Heart right ventricle (tissue), 16 donors: ENCODE measurements around the gene HMSD. TPM values are rescaled to one million over a fixed set of nuclear protein-coding genes. Genes with fewer than 3 reads are reported as not detected.

ENCODE experiments used
- ATAC-seq, 8 donors: fragments of 200-7000 bp; cut with Tn5 transposase; one replicate each; pipeline ENCODE4 v1.9.1; 2020; ENCODE audit warnings: mild to moderate bottlenecking in 8 of 8, moderate library complexity in 8 of 8, moderate number of reproducible peaks in 1 of 8
- DNase-seq, 2 donors: peaks; one replicate each; pipeline ENCODE4 v3.0.0-alpha.2; 2020
- H3K27ac ChIP-seq, 10 donors: fragments of 200-600 bp; sonication (generic) in 2 of 10; one replicate each; pipeline versions ENCODE4 v1.5.0 to v1.8.0; 2020 to 2022; ENCODE audit warnings: mild to moderate bottlenecking in 3 of 10
- H3K27me3 ChIP-seq, 7 donors: fragments of 200-600 bp; one replicate each; pipeline ENCODE4 v1.8.0; 2021 to 2022; ENCODE audit warnings: mild to moderate bottlenecking in 2 of 7
- H3K36me3 ChIP-seq, 9 donors: fragments of 200-600 bp; sonication (generic) in 1 of 9; one replicate each; pipeline versions ENCODE4 v1.5.0 to v1.8.0; 2020 to 2022; ENCODE audit warnings: mild to moderate bottlenecking in 2 of 9
- H3K4me1 ChIP-seq, 9 donors: fragments of 200-600 bp; sonication (generic) in 1 of 9; one replicate each; pipeline versions ENCODE4 v1.5.0 to v1.8.0; 2020 to 2022; ENCODE audit warnings: mild to moderate bottlenecking in 4 of 9
- H3K4me3 ChIP-seq, 10 donors: fragments of 200-600 bp; sonication (generic) in 2 of 10; one replicate each; pipeline versions ENCODE4 v1.5.0 to v1.8.0; 2020 to 2022; ENCODE audit warnings: mild to moderate bottlenecking in 7 of 10, moderate library complexity in 2 of 10
- H3K9me3 ChIP-seq, 11 donors: fragments of 200-600 bp in 10 of 11; sonication (generic) in 2 of 11; one replicate each; pipeline versions ENCODE4 v1.5.0 to v1.8.0; 2013 to 2022; ENCODE audit warnings: mild to moderate bottlenecking in 2 of 11, control low read depth in 1 of 11, moderate library complexity in 1 of 11
- CTCF ChIP-seq, 9 donors: fragments of 200-600 bp; sonication (generic) in 2 of 9; IDR thresholded peaks; one replicate each; pipeline versions ENCODE4 v1.5.0 to v1.8.0; 2021 to 2022; ENCODE audit warnings: antibody characterized with exemption in 9 of 9, mild to moderate bottlenecking in 5 of 9, moderate library complexity in 1 of 9
- WGBS, 2 donors: extraction: QIAGEN DNeasy Blood & Tissue Kit; methylation state at CpG; one replicate each; pipeline ENCODE4 v1.1.7; 2013; ENCODE audit warnings: inconsistent platforms in 1 of 2; 5-methylcytosine and 5-hydroxymethylcytosine counted together
- intact Hi-C, 10 donors: fragments of 100-400 bp; cut with DNase I; formaldehyde crosslinking; loops; one replicate each; pipeline versions ENCODE4 v1.11.1 to v1.14.2; 2022
- polyA plus RNA-seq, 2 donors: library from polyadenylated mRNA; stranded (reverse); fragments of 200-250 nt; gene quantifications; one replicate each; pipeline ENCODE4 v1.2.3, GENCODE V29; 2013
- total RNA-seq, 10 donors: library from RNA; stranded (reverse); fragmentation: NEBNext Ultra II Directional in 3 of 10; extraction: Animal tissue kit (Norgen Biotek cat#: 25700) in 3 of 10; gene quantifications; one replicate each; pipeline versions ENCODE4 v1.2.1 to v1.2.4, GENCODE V29; 2021 to 2023
- donor health status: Arrhythmogenic right ventricular cardiomyopathy.
- donor health status: ischemic (EF 13 %, LVEDD 7.1; RV severe dilation, severe dysfunction).
- donor health status: healthy with polysubstance abuse.
- donor health status: DM: no; HTN: yes; CAD: no.
- donor health status: DM: no; HTN: no; CAD: no.
- donor health status: ischemic (EF 25% LVEDD 6.9; RV normal size, moderate dysfunction).
- donor health status: ischemic (EF 25% LVEDD 5.7; RV mildly dilated, moderate dysfunction).
- donor health status: healthy.
- donor health status: DM: yes; HTN: yes; CAD: no.
- donor health status: Ischemic cardiomyopathy.
- donor health status: ischemic (EF 35%, LVEDD 5.7; RV mildly dilated, moderate dysfunction).
- donor health status: nonischemic (EF 11% LVEDD 7.7; RV severe dilation, severe dysfunction).
- donor health status: DM: yes; HTN: yes; CAD: no.
- donor health status: PGD.
- donor health status: ischemic (EF 29% LVEDD 5.4; RV normal size, mild dysfunction).
- donor health status: nonischemic (EF 23%, LVEDD 6.1; RV moderate dilation, normal function).

The HMSD gene
- total and polyA plus RNA-seq, 12 donors: 0.03 to 0.88 (median 0.35) TPM; not detected in 8

GRCh38 chr18:63981719-63982118 lies 32.6 kb downstream of the HMSD start:
- TF ChIP-seq CTCF (IDR thresholded peaks at IDR 0.05): no peak
- H3K9me3 ChIP-seq: no peaks in the 10 kb centered on the region
- H3K27ac ChIP-seq: no peak overlapping the region
- peaks cover 0 to 70% (median 0%) of the 10 kb centered on the region in 9 donors for H3K36me3 ChIP-seq
- no peaks in the 10 kb centered on the region for H3K27me3 ChIP-seq
- ATAC-seq (no peak), DNase-seq (no peak)
- WGBS, 2 donors: 63 to 70% methylated on average over 2 of the region's 2 CpGs
- intact Hi-C loops: no loop called here
- no peak overlapping the region for H3K4me3 ChIP-seq
- peaks cover 0 to 33% (median 4%) of the 10 kb centered on the region in 9 donors for H3K4me1 ChIP-seq

GRCh38 chr18:63982361-63982760 lies 33.3 kb downstream of the HMSD start:
- H3K27ac ChIP-seq: no peak overlapping the region
- no peak overlapping the region for H3K4me3 ChIP-seq
- 92 to 97% methylated on average over 3 of the region's 3 CpGs for WGBS, 2 donors
- ATAC-seq (no peak), DNase-seq (no peak)
- intact Hi-C loops: no loop called here
- peaks cover 0 to 28% (median 4%) of the 10 kb centered on the region in 9 donors for H3K4me1 ChIP-seq
- H3K9me3 ChIP-seq: no peaks in the 10 kb centered on the region
- TF ChIP-seq CTCF (IDR thresholded peaks at IDR 0.05): no peak
- no peaks in the 10 kb centered on the region for H3K27me3 ChIP-seq
- peaks cover 0 to 76% (median 0%) of the 10 kb centered on the region in 9 donors for H3K36me3 ChIP-seq

GRCh38 chr18:63986885-63987284 lies 37.8 kb downstream of the HMSD start:
- no peak overlapping the region for H3K4me3 ChIP-seq
- intact Hi-C loops: no loop called here
- H3K27ac ChIP-seq: no peak overlapping the region
- ATAC-seq: no peak
- peaks cover 0 to 75% (median 0%) of the 10 kb centered on the region in 9 donors for H3K36me3 ChIP-seq
- no peak for DNase-seq
- TF ChIP-seq CTCF (IDR thresholded peaks at IDR 0.05): no peak
- H3K4me1 ChIP-seq: no peaks in the 10 kb centered on the region
- H3K9me3 ChIP-seq: no peaks in the 10 kb centered on the region
- 66 to 68% methylated on average over 7 of the region's 7 CpGs for WGBS, 2 donors
- H3K27me3 ChIP-seq: no peaks in the 10 kb centered on the region

- Histone ChIP-seq H3K4me3 (no peak overlapping the region), H3K36me3 (peaks cover 0 to 67% (median 0%) of the 10 kb centered on the region in 9 donors), H3K27ac (no peak overlapping the region), H3K27me3 (no peaks in the 10 kb centered on the region), H3K4me1 (no peaks in the 10 kb centered on the region), H3K9me3 (no peaks in the 10 kb centered on the region)
- ATAC-seq (no peak), DNase-seq (no peak)
- 66 to 89% methylated on average over 2 of the region's 2 CpGs for WGBS, 2 donors
- intact Hi-C loops: no loop called here
- no peak for TF ChIP-seq CTCF (IDR thresholded peaks at IDR 0.05)
These were observed 38.6 kb downstream of the HMSD start for GRCh38 chr18:63987743-63988142.
